DOHH2 (cell line): ENCODE data around the gene GFM2.

Experiments used
- EZH2phosphoT487 ChIP-seq: fragments of 200-600 bp; sonication (generic); IDR thresholded peaks from 2 replicates; pipeline ENCODE4 v1.6.1; 2017; ENCODE audit warnings: borderline replicate concordance, mild to moderate bottlenecking, antibody characterized with exemption, low read length, moderate library complexity, mixed read lengths
- TF ChIP-seq, protein P1 (sequence below): fragments of 200-600 bp; sonication (generic); IDR thresholded peaks from one replicate; pipeline ENCODE4 v1.5.1; 2014; ENCODE audit warnings: antibody characterized with exemption, mild to moderate bottlenecking, low read depth, low read length; ENCODE audit not compliant: poor library complexity, severe bottlenecking

DNA sequence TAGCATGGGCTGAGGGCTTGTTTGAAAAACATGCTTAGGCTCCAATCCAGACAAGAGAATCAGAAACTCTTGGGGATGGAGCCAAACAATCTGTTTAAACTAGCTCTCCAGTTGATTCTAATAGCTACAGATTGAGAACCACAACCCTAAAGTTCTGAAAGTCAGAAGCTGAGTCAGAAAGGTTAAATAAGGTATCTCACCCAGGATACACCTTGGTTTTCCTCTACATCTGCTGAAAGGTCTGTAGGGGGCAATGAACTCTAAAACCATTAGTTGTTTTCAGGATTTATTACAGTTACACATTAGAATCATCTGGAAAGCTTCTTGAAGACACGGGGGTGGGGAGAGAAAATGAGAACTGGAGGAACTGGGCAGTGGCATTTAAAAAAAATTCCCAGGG lies 5.7 kb downstream of the GFM2 start:
- TF ChIP-seq, protein P1, sequence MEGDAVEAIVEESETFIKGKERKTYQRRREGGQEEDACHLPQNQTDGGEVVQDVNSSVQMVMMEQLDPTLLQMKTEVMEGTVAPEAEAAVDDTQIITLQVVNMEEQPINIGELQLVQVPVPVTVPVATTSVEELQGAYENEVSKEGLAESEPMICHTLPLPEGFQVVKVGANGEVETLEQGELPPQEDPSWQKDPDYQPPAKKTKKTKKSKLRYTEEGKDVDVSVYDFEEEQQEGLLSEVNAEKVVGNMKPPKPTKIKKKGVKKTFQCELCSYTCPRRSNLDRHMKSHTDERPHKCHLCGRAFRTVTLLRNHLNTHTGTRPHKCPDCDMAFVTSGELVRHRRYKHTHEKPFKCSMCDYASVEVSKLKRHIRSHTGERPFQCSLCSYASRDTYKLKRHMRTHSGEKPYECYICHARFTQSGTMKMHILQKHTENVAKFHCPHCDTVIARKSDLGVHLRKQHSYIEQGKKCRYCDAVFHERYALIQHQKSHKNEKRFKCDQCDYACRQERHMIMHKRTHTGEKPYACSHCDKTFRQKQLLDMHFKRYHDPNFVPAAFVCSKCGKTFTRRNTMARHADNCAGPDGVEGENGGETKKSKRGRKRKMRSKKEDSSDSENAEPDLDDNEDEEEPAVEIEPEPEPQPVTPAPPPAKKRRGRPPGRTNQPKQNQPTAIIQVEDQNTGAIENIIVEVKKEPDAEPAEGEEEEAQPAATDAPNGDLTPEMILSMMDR = no peak
- TF ChIP-seq EZH2phosphoT487 = no peak
